Measurements from ENCODE around the gene DMD. TPM values are rescaled to one million over a fixed set of nuclear protein-coding genes. Genes with fewer than 3 reads are reported as not detected.
"Not testable (repeated sequence)": the region's sequence is repeated elsewhere in the genome, so short reads cannot be mapped to it uniquely, and the experiment has no call there.

The DMD gene
- total RNA-seq, 6 experiments from 2014 or later, result 18.7 to 43.4 (median 32.9) TPM

- H3K36me3 ChIP-seq, result no peaks in the 10 kb centered on the region
- H3K9me3 ChIP-seq, result no peaks in the 10 kb centered on the region
- no peak overlapping the region for H3K27ac ChIP-seq
- no peak overlapping the region for H3K4me3 ChIP-seq
- ATAC-seq, result no peak
- TF ChIP-seq CTCF (IDR thresholded peaks at IDR 0.05), result no peak
- H3K4me1 ChIP-seq, result no peaks in the 10 kb centered on the region
- no peak for DNase-seq
- intact Hi-C loops (cut with DNase I), result no loop called here
- H3K27me3 ChIP-seq, result no peaks in the 10 kb centered on the region
- 20% methylated on average over 3 of the region's 3 CpGs for WGBS (ENCODE audit: insufficient coverage, low coverage, low lambda C conversion rate, missing lambda C conversion rate)
Observed at GRCh38 chrX:33188286-33188685, 23.1 kb downstream of the DMD start.

DNA sequence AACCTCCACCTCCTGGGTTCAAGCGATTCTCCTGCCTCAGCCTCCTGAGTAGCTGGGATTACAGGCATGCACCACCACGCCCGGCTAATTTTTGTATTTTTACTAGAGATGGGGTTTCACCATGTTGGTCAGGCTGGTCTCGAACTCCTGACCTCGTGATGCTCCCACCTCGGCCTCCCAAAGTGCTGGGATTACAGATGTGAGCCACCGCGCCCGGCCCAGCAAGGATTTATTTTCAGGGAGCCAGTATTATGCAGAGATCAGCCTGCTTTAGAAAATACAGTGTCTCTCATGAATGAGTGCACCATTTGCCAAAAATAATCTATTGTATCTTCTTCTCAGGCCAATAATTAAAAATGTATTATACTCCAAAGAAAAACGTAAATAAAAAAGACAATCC lies 26.5 kb downstream of the DMD start:
- intact Hi-C loops (cut with DNase I); H3K4me1 ChIP-seq; H3K27me3 ChIP-seq; H3K36me3 ChIP-seq; H3K4me3 ChIP-seq; ATAC-seq; DNase-seq; H3K9me3 ChIP-seq; H3K27ac ChIP-seq: not testable (repeated sequence)
- WGBS (ENCODE audit: insufficient coverage, low coverage, low lambda C conversion rate, missing lambda C conversion rate), result 42% methylated on average over 6 of the region's 10 CpGs

- H3K36me3 ChIP-seq, result no peaks in the 10 kb centered on the region
- no peaks in the 10 kb centered on the region for H3K9me3 ChIP-seq
- no peak for TF ChIP-seq POLR2A (IDR thresholded peaks at IDR 0.05)
- TF ChIP-seq CTCF (IDR thresholded peaks at IDR 0.05), result no peak
- WGBS (ENCODE audit: insufficient coverage, low coverage, low lambda C conversion rate, missing lambda C conversion rate), result 16% methylated on average over 4 of the region's 4 CpGs
- no peaks in the 10 kb centered on the region for H3K4me1 ChIP-seq
- no peaks in the 10 kb centered on the region for H3K27me3 ChIP-seq
- H3K4me3 ChIP-seq, result no peak overlapping the region
- DNase-seq (no peak), ATAC-seq (no peak)
- intact Hi-C loops (cut with DNase I), result no loop called here
- H3K27ac ChIP-seq, result no peak overlapping the region
Observed at GRCh38 chrX:33183361-33183760, 28.0 kb downstream of the DMD start.

DNA sequence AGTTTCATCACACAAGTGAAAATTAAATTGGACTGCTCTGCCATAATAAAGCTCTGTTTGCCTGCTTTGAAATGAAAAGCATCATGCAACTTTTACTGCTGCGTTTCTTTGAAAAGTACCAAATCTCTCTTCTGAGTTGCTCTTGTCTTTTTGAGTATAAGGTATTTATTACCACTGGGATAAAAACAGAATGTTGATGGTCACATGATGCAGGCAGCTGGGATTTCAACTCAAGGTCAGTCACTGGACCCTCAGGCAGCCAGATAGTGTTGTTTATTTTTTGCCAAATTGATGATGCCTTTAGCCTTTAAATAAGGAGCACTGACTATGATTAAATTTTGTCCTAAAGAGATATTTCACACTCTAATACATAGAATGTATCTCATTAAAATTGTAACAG lies 32.7 kb downstream of the DMD start:
- TF ChIP-seq CTCF (IDR thresholded peaks at IDR 0.05), result no peak
- no peak for TF ChIP-seq POLR2A (IDR thresholded peaks at IDR 0.05)
- intact Hi-C loops (cut with DNase I), result no loop called here
- H3K9me3 ChIP-seq, result no peaks in the 10 kb centered on the region
- DNase-seq (no peak), ATAC-seq (no peak)
- H3K4me1 ChIP-seq, result no peaks in the 10 kb centered on the region
- H3K36me3 ChIP-seq, result no peaks in the 10 kb centered on the region
- no peak overlapping the region for H3K4me3 ChIP-seq
- no peaks in the 10 kb centered on the region for H3K27me3 ChIP-seq
- WGBS (ENCODE audit: insufficient coverage, low coverage, low lambda C conversion rate, missing lambda C conversion rate), result 44% methylated on average over 1 of the region's 1 CpG
- H3K27ac ChIP-seq, result no peak overlapping the region

DNA sequence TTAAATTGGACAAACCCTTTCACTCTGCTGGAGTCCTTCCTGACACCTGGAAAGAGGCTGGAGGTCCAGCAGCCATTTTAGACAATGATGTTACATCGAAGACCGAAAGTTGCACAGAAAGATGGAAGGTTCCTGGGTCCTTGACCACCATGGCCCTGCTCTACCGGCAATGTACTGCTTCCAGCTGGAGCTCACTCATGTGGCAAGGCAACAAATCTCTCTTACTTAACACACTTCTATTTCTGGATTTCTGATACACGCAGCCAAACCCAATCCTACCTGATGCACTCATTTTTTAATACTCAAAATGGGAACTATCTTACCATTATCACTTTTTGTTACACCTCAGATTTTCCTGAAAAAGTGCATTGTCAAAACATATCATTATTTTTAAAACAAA lies 33.1 kb downstream of the DMD start:
- no peak overlapping the region for H3K27ac ChIP-seq
- no peak for TF ChIP-seq CTCF (IDR thresholded peaks at IDR 0.05)
- TF ChIP-seq POLR2A (IDR thresholded peaks at IDR 0.05), result no peak
- no peaks in the 10 kb centered on the region for H3K4me1 ChIP-seq
- H3K36me3 ChIP-seq, result no peaks in the 10 kb centered on the region
- intact Hi-C loops (cut with DNase I), result no loop called here
- 73% methylated on average over 2 of the region's 4 CpGs for whole genome bisulfite sequencing (ENCODE audit: insufficient coverage, low coverage, low lambda C conversion rate, missing lambda C conversion rate)
- H3K9me3 ChIP-seq, result no peaks in the 10 kb centered on the region
- H3K4me3 ChIP-seq, result no peak overlapping the region
- DNase-seq, result no peak
- no peak for ATAC-seq
- no peaks in the 10 kb centered on the region for H3K27me3 ChIP-seq
